ENCODE data around the gene MBD4.
"Not testable (repeated sequence)": the region's sequence is repeated elsewhere in the genome, so short reads cannot be mapped to it uniquely, and the experiment has no call there.

Gene MBD4

DNA sequence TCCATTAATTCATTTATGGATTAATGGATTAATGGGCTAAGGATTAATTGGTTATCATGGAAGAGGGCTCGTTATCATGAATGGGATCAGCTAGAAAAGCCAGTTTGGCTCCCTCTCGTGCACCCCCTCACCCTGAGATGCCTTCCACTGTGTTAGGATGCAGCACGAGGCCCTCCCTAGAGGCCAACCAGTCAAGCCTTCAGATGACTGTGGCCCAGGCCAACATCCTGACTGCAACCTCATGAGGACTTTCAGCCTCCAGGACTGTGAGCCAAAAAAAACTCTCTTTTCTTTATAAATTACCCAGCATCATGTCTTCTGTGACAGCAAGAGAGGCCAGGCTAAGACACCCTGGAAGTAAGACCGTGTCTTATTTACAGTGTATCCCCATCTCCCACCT, 20.3 kb downstream of the MBD4 start:
- Histone ChIP-seq H3K9me3 (ENCODE audit: control insufficient read depth, insufficient read depth, low read length) (no peaks in the 10 kb centered on the region), H3K27me3 (ENCODE audit: control insufficient read depth, insufficient read depth, low read length) (no peaks in the 10 kb centered on the region), H3K4me1 (ENCODE audit: control insufficient read depth, insufficient read depth, low read length) (peaks cover 11% of the 10 kb centered on the region; the same call in 1 of the 2 replicates), H3K9ac (ENCODE audit: low read depth, low read length) (no peak overlapping the region), H3K4me3 (ENCODE audit: low read depth, low read length) (no peak overlapping the region), H3K27ac (ENCODE audit: low read depth, low read length) (no peak overlapping the region), H3K36me3 (ENCODE audit: control insufficient read depth, insufficient read depth, low read length) (no peaks in the 10 kb centered on the region)

DNA sequence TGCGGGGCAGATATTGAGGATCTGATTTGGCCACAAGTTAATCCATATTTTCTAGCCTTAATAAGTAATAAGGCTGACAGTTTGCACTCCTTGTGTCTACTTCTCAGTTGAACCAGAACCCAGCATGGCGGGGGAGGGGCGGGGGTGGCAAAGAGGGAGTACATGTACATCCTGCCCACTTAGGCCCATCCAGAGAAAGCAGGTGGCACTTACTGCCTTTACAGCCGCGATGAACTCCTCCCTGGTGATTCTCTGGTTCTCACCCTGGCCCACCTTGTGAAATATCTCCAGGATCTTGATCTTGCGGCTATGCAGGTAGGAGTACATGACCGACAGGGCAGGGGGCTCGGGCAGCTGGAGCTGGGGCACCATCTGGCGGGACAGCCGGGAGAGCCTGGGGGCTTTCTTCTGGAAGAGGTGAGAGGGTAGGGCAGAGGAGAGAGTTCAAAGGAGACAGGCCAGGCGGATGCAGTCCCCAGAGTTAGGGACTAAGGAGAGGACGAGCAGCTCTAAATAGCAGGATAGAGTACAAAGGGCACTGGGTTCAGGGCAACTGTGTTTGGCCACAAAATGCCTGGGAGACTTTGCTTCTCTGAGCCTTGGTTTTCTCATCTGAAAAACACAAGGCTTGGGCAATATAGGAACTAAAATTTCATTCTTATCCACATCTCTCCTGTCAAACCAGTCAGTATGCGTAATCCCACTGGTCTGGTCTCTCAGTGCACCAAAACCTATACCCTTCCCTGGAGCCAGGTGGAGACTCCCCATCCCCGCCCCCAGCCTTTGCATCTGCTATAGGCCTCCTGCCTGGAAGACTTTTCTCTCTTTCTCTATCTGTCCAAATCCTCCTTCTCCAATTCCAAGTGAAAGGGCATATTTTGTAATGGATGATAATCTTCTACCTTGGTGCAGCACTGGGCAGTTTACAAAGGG, 21.4 kb downstream of the MBD4 start:
- 0 out of 2 replicates have a peak, but pooled peaks cover 4% of the 10 kb centered on the region for H3K4me1 ChIP-seq (ENCODE audit: control insufficient read depth, insufficient read depth, low read length)
- H3K4me3 ChIP-seq (ENCODE audit: low read depth, low read length), result no peak overlapping the region
- H3K36me3 ChIP-seq (ENCODE audit: control insufficient read depth, insufficient read depth, low read length), result no peaks in the 10 kb centered on the region
- no peak overlapping the region for H3K27ac ChIP-seq (ENCODE audit: low read depth, low read length)
- no peaks in the 10 kb centered on the region for H3K9me3 ChIP-seq (ENCODE audit: control insufficient read depth, insufficient read depth, low read length)
- H3K9ac ChIP-seq (ENCODE audit: low read depth, low read length), result no peak overlapping the region
- H3K27me3 ChIP-seq (ENCODE audit: control insufficient read depth, insufficient read depth, low read length), result no peaks in the 10 kb centered on the region

DNA sequence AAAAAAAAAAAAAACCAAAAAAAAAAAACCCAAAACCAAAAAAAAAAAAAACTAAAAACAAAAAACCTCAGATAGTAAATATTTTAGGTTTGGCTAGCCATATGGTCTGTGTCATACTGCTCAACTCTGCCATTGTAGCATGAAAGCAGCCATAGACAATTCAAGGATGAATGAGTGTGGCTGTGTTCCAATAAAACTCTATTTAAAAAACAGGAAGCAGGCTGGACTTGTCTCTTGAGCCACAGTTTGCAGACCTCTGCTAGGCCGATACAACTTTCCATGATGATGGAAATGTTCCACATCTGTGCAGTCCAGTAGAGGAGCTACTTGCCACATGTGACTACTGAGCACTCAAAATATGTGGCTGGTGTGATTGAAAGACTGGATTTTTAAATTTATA, 22.4 kb downstream of the MBD4 start:
- H3K27me3 ChIP-seq (ENCODE audit: control insufficient read depth, insufficient read depth, low read length), result no peaks in the 10 kb centered on the region
- no peak overlapping the region for H3K9ac ChIP-seq (ENCODE audit: low read depth, low read length)
- H3K9me3 ChIP-seq (ENCODE audit: control insufficient read depth, insufficient read depth, low read length), result no peaks in the 10 kb centered on the region
- no peaks in the 10 kb centered on the region for H3K36me3 ChIP-seq (ENCODE audit: control insufficient read depth, insufficient read depth, low read length)
- H3K4me3 ChIP-seq (ENCODE audit: low read depth, low read length), result no peak overlapping the region
- H3K27ac ChIP-seq (ENCODE audit: low read depth, low read length), result no peak overlapping the region
- 0 out of 2 replicates have a peak, but pooled peaks cover 4% of the 10 kb centered on the region for H3K4me1 ChIP-seq (ENCODE audit: control insufficient read depth, insufficient read depth, low read length)

DNA sequence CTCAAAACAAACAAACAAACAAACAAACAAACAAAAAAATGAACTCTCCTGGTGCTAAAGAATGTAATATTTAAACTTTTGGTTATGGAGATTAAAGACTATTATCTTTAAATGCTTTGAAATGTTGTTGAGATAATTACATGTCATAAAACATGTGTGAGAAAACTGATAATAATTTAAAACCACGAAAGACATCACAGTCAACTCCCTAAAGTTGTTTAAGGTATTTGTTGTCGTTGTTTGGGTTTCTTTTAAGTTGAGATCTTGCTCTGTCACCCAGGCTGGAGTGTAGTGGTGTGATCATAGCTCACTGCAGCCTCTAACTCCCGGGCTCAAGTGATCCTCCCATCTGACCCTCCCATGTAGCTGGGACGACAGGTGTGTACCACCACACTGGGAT, 23.3 kb downstream of the MBD4 start:
- no peak overlapping the region for H3K27ac ChIP-seq (ENCODE audit: low read depth, low read length)
- 0 out of 2 replicates have a peak, but pooled peaks cover 4% of the 10 kb centered on the region for H3K4me1 ChIP-seq (ENCODE audit: control insufficient read depth, insufficient read depth, low read length)

DNA sequence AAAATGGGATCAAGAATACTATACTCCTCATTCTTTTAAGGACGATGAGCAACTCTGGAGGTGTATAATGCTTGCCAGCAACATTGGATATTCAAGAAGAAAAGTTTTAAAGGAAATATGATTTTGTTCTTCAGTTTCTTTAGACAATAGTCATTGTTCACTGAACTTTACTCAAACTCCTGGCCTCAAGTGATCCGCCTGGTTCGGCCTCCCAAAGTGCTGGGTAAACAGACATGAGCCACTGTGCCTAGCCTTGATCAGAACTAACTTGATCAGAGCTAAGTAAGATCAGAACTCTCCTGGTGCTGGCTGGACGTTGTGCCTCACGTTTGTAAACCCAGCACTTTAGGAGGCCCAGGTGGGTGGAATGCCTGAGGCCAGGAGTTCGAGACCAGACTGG, 23.9 kb downstream of the MBD4 start:
- H3K27me3 ChIP-seq (ENCODE audit: control insufficient read depth, insufficient read depth, low read length), result no peaks in the 10 kb centered on the region
- H3K9ac ChIP-seq (ENCODE audit: low read depth, low read length), result no peak overlapping the region
- H3K36me3 ChIP-seq (ENCODE audit: control insufficient read depth, insufficient read depth, low read length), result no peaks in the 10 kb centered on the region
- H3K4me1 ChIP-seq (ENCODE audit: control insufficient read depth, insufficient read depth, low read length), result 0 out of 2 replicates have a peak, but pooled peaks cover 4% of the 10 kb centered on the region
- H3K9me3 ChIP-seq (ENCODE audit: control insufficient read depth, insufficient read depth, low read length), result no peaks in the 10 kb centered on the region
- no peak overlapping the region for H3K27ac ChIP-seq (ENCODE audit: low read depth, low read length)
- H3K4me3 ChIP-seq (ENCODE audit: low read depth, low read length), result no peak overlapping the region

More for the DNA sequence above, 23.3 kb downstream of the MBD4 start:
- no peaks in the 10 kb centered on the region for H3K36me3 ChIP-seq (ENCODE audit: control insufficient read depth, insufficient read depth, low read length)
- no peak overlapping the region for H3K9ac ChIP-seq (ENCODE audit: low read depth, low read length)
- H3K4me3 ChIP-seq (ENCODE audit: low read depth, low read length), result no peak overlapping the region
- no peaks in the 10 kb centered on the region for H3K9me3 ChIP-seq (ENCODE audit: control insufficient read depth, insufficient read depth, low read length)
- no peaks in the 10 kb centered on the region for H3K27me3 ChIP-seq (ENCODE audit: control insufficient read depth, insufficient read depth, low read length)

DNA sequence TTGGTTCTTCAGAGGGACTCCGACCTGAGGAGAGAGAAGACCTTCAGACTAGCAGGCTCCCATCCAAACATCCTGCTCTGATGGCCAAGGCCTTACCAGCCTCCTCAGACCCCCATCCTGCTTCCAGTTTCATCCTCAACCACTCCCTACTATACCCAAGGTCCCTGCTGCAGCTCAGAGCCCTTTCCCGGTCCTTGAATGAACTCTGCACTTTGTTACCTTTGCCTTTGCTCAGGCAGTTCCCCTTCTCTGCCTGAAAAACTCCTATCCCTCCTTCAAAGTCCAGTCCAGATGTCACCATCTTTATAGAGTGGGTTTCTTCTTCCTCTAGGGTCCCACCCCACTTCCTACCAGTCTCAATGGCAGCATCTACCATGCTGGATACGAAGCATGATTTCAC, 24.4 kb downstream of the MBD4 start:
- H3K9ac ChIP-seq (ENCODE audit: low read depth, low read length), result no peak overlapping the region
- no peaks in the 10 kb centered on the region for H3K36me3 ChIP-seq (ENCODE audit: control insufficient read depth, insufficient read depth, low read length)
- H3K9me3 ChIP-seq (ENCODE audit: control insufficient read depth, insufficient read depth, low read length), result no peaks in the 10 kb centered on the region
- 0 out of 2 replicates have a peak, but pooled peaks cover 4% of the 10 kb centered on the region for H3K4me1 ChIP-seq (ENCODE audit: control insufficient read depth, insufficient read depth, low read length)
- no peak overlapping the region for H3K27ac ChIP-seq (ENCODE audit: low read depth, low read length)
- no peaks in the 10 kb centered on the region for H3K27me3 ChIP-seq (ENCODE audit: control insufficient read depth, insufficient read depth, low read length)
- no peak overlapping the region for H3K4me3 ChIP-seq (ENCODE audit: low read depth, low read length)

DNA sequence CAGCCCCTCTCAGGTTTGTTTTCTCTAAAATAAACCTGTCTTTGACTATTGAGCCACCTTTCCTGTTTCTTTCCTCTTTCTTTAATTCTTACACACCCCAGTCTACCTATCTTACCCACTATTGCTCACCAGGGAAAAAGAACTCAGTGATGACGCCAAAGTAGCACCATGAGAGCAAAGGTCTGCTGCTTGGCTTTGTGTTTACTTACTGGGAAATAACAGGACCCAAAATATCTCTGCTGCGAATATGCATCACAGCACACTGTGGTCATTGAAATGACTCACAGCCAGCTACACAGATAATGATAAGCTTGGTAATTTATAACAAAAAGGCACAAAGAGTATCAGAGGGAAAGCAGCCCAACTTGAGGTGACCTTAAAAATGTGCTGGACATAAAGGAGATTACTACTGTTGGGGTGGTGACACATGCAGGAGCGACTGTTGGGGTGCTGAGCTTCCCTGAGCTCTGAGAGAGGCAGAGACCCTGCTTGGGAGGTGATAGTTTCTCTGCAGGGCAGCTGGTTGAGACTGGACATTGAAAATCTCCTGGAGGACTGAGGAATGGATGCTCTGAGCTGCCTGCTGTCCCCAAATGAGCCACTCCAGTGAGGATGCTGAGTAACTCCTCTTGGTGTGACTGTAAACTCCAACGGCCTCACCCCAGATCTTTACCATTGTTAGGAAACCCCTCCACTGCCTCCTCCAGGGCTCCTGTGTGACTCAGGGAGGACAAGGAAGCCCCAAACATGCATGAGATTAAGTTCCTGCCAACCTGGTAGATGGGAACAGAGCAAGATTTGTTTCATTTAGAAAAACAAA, 25.9 kb downstream of the MBD4 start:
- Histone ChIP-seq H3K9ac (ENCODE audit: low read depth, low read length) (no peak overlapping the region), H3K4me1 (ENCODE audit: control insufficient read depth, insufficient read depth, low read length) (0 out of 2 replicates have a peak, but pooled peaks cover 4% of the 10 kb centered on the region), H3K9me3 (ENCODE audit: control insufficient read depth, insufficient read depth, low read length) (no peaks in the 10 kb centered on the region), H3K4me3 (ENCODE audit: low read depth, low read length) (no peak overlapping the region), H3K36me3 (ENCODE audit: control insufficient read depth, insufficient read depth, low read length) (no peaks in the 10 kb centered on the region), H3K27me3 (ENCODE audit: control insufficient read depth, insufficient read depth, low read length) (no peaks in the 10 kb centered on the region), H3K27ac (ENCODE audit: low read depth, low read length) (no peak overlapping the region)

DNA sequence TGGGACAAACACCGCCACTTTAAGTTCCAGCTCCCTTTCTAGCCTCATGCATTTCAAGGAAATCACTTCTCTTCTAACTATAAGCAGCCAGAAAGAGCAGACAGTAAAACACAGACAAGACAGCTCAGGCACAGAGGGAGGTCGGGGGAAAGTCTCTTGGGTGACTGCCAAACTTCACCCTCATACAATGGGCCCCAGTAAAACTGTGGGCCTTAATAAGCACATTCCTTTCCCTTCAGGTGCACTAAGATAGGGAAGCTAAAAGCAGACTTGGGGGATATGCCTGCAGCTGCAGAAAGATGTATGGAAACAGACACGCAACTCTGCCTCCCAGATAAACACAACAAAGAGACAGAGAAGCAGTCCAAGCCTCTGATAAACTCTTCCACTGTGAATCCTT, 26.5 kb downstream of the MBD4 start:
- H3K4me1 ChIP-seq (ENCODE audit: control insufficient read depth, insufficient read depth, low read length); H3K9me3 ChIP-seq (ENCODE audit: control insufficient read depth, insufficient read depth, low read length); H3K36me3 ChIP-seq (ENCODE audit: control insufficient read depth, insufficient read depth, low read length); H3K27ac ChIP-seq (ENCODE audit: low read depth, low read length); H3K4me3 ChIP-seq (ENCODE audit: low read depth, low read length); H3K27me3 ChIP-seq (ENCODE audit: control insufficient read depth, insufficient read depth, low read length); H3K9ac ChIP-seq (ENCODE audit: low read depth, low read length): not testable (repeated sequence)

DNA sequence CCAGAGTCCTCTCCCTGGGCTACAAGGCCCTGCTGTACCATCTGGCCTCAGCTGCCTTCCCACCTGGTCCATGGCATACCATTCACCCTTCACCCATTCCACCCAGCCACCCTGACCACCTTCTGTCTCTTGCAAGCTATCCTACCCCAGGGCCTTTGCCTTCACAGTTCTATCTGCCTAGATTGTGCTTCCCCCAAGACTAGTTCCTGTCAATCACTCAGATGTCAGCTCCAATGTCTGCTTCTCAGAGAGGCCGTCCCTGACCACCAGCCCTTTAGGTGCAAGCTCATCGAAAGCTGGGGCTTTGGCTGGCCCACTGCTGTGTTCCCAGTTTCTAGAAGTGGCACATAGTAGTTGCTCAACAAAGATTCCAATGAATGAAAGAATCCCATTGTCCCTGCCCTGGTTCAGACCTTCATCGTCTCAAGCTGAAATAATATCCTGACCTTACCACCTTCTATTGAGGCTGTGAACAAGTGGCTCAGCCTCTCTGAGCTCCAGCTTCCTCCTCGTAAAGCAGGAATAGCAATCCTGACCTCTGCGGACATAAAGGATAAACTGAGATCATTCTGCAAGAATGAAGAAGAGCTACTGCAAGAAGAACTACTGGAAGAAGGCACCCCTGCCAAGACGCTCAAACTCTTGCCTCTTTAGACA, 27.1 kb downstream of the MBD4 start:
- H3K4me3 ChIP-seq (ENCODE audit: low read depth, low read length), result no peak overlapping the region
- H3K36me3 ChIP-seq (ENCODE audit: control insufficient read depth, insufficient read depth, low read length), result no peaks in the 10 kb centered on the region
- H3K27me3 ChIP-seq (ENCODE audit: control insufficient read depth, insufficient read depth, low read length), result no peaks in the 10 kb centered on the region
- no peak overlapping the region for H3K27ac ChIP-seq (ENCODE audit: low read depth, low read length)
- no peak overlapping the region for H3K9ac ChIP-seq (ENCODE audit: low read depth, low read length)
- H3K9me3 ChIP-seq (ENCODE audit: control insufficient read depth, insufficient read depth, low read length), result no peaks in the 10 kb centered on the region
- no peaks in the 10 kb centered on the region for H3K4me1 ChIP-seq (ENCODE audit: control insufficient read depth, insufficient read depth, low read length)

DNA sequence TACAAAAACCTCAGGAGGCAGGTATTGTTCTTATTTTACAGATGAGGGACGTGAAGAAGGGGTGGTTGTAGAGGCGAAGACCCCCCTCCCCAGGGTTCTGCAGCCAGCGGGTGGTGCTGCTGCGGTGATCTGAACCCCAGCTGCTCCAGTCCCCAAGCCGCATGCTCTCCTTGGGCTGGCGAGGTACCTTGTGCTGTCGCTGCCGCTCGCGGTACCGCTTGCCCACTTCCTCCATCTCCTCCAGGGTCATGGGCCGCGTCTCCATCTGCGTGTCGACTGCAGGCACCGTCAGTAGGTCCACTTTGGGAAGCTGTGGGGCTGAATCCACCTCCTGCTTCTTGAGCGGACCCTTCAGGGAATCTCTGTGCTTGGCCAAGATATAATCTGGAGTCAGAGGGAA, 28.8 kb downstream of the MBD4 start:
- H3K4me3 ChIP-seq (ENCODE audit: low read depth, low read length), result no peak overlapping the region
- H3K36me3 ChIP-seq (ENCODE audit: control insufficient read depth, insufficient read depth, low read length), result no peaks in the 10 kb centered on the region
- H3K4me1 ChIP-seq (ENCODE audit: control insufficient read depth, insufficient read depth, low read length), result no peaks in the 10 kb centered on the region
- H3K27ac ChIP-seq (ENCODE audit: low read depth, low read length), result no peak overlapping the region
- no peaks in the 10 kb centered on the region for H3K9me3 ChIP-seq (ENCODE audit: control insufficient read depth, insufficient read depth, low read length)
- no peaks in the 10 kb centered on the region for H3K27me3 ChIP-seq (ENCODE audit: control insufficient read depth, insufficient read depth, low read length)
- H3K9ac ChIP-seq (ENCODE audit: low read depth, low read length), result no peak overlapping the region
